Activated T-cell treated with anti-CD3 and anti-CD28 coated beads for 48 hours (primary cell): ENCODE data around the gene IL22RA1.

ENCODE experiments used
- DNase-seq: peaks from one replicate; pipeline ENCODE4 v3.0.0-alpha.2; 2020; ENCODE audit warnings: low read depth

The IL22RA1 gene

GRCh38 chr1:24167008-24167407, 24.1 kb upstream of the IL22RA1 start:
- no peak for DNase-seq

GRCh38 chr1:24165500-24165899, 22.6 kb upstream of the IL22RA1 start:
- no peak for DNase-seq

GRCh38 chr1:24164004-24164403, 21.1 kb upstream of the IL22RA1 start:
- DNase-seq: no peak

- no peak for DNase-seq
These were observed 19.3 kb upstream of the IL22RA1 start for GRCh38 chr1:24162201-24162600.

GRCh38 chr1:24161270-24161669, 18.3 kb upstream of the IL22RA1 start:
- DNase-seq: no peak

GRCh38 chr1:24159366-24159765, 16.4 kb upstream of the IL22RA1 start:
- no peak for DNase-seq

DNA sequence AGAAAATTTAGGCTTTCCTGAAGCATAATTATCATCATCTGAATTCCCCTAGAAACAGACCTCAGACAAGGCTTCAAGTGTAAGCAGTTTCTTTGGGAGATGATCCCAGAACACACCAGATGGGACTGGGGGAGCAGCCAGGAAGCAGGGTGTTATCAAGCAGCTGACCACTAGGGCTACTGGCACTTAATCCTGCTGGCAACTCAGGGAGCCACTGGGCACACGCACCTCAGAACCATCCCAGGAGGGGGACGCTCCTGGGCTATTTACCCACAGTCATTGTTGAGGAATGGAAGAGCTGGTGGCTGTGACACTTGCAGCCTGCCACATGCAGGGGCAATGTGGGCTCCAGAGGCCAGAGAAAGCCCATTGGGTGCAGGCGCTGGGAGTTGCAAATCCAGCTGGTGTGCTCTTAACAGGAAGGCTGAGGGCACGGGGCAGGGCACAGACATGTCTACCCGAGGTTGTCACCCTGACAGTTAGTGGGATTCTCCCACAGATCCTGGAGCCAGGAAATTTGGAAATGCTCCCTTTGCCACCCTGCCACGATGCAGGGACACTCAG, 15.1 kb upstream of the IL22RA1 start:
- no peak for DNase-seq

DNA sequence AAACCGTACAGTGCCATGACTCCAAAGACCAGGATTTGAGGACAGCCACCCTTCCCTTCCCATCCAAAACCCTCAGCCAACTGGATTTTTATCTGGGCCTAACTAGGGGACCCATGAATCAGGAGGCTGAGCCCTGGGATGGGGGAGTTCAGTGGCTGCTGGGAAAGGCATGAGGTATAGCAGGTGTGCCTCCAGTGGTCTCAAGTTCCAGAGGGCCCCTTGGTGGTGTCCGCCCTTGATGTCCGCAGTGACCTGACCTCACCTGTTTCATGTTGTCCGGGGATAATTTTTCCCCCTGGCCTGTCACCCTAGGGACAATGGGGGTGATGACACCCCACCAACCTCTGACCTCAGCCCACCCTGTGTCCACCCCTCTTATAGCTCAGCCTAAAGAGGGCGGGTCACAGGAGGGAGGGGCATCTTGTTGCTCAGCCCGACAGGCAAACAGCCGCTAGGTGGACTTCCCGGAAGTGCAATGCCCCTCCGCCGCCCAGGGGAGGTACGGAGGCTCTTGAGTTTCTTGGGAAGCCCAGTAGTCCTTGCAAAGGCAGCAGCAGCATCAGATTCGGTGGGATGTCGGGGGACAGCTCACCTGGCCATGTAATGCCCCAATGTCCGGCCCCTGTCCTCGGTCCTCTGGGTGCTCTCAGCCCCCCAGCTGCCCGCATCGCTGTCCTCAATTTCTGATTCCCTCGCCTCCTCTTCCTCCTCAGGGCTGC, 13.8 kb upstream of the IL22RA1 start:
- DNase-seq: no peak

DNA sequence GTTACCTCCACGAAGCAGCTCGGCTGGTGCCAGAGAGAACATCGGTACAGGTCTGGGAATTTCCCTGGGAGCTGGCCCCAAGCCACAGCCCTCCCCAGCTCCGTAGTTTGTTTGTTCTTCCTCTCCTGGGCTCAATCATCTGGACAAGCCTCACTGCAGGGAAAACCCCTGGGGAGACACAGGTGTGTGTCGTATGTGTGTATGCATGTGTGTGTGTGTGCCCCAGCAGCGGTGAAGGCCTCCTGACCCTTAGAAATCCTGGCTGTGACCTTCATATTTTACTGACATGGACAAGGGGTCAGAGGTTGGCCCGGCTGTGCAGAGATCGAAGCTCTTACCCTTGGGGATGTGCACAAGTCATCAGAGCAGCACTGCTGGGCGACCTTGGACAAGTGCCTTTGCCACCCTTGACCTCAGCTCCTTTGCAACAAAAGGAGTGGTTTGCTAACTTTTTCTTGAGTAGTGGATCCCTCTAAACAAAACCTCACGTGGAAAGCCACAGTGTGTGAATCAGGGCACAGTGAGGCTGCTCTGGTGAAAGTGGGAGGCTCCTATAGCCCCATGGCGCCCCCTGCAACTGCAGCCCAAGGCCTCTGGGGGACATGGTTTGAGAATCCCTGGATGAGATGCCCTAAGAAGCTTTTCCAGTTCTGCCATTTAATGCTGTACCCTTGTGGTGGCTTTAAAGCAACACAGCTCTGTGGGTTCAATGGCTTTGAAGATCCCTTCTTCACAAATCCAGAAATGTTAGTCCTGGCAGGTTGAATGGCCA, 12.3 kb upstream of the IL22RA1 start:
- DNase-seq: peak; percentile 6

DNA sequence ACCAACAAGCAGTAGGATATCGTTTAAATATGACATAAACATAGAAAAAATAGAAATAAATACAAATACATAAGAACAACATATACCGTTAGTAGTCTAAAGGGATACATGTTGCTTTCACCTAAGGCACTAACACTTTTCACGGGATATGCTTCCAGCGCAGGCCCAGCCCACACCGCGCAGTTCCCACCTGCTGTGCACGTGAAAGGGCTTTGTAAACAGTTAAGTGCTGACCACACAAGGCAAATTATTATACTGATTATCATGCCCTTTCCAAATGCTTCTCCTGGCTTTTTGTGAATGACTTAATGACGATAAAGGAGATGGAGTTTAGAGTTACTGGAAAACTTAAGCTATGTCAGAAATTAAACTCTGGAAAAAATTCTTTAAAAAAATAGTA, 11.3 kb upstream of the IL22RA1 start:
- DNase-seq: no peak

- DNase-seq: no peak
These were observed 9.9 kb upstream of the IL22RA1 start for GRCh38 chr1:24152631-24153494.

- no peak for DNase-seq
These were observed 8.2 kb upstream of the IL22RA1 start for GRCh38 chr1:24151175-24151533.

- DNase-seq: peak; percentile 85
These were observed 7.6 kb upstream of the IL22RA1 start for GRCh38 chr1:24150234-24151174.

DNA sequence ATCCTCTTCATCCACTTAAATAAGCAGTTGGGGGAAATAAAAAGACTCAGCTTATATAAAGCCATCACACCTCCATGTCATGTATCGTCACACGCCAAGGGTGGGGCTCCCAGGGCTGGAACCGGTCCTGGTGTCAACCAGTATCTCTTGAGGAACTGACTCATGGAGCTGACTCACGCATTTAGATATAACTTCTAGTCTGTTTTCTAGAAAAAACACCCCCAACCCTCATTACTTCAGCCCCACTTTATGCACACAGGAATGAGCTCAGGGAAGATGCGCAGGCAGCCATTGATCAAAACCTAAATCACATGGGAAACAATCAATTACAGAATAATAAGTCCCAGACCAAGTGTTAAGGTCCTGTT, 6.9 kb upstream of the IL22RA1 start:
- peak; percentile 42 for DNase-seq

DNA sequence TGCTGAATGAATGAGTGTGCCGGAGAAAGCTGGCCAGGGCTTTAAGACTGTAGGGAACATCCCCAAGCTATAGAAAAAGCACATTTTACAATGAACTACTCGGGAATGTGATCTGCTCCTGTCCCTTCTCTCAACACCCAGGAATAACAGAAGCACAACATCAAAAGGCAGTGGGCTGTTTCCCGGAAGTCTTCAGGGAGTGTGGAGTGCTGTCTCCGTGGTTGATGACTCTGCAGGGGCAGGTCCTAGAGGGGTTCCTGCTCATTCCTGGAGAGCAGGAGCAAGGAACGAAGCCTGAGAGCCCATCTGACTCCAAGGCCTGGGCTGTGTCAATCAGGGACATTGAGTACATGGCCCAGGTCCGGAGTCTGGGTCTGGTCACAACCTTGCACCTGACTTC, 4.9 kb upstream of the IL22RA1 start:
- DNase-seq: no peak

- DNase-seq: no peak
These were observed 4.3 kb upstream of the IL22RA1 start for GRCh38 chr1:24147194-24147593.

GRCh38 chr1:24141311-24141997, 1.5 kb downstream of the IL22RA1 start:
- no peak for DNase-seq

GRCh38 chr1:24140741-24141181, 2.2 kb downstream of the IL22RA1 start:
- no peak for DNase-seq

DNA sequence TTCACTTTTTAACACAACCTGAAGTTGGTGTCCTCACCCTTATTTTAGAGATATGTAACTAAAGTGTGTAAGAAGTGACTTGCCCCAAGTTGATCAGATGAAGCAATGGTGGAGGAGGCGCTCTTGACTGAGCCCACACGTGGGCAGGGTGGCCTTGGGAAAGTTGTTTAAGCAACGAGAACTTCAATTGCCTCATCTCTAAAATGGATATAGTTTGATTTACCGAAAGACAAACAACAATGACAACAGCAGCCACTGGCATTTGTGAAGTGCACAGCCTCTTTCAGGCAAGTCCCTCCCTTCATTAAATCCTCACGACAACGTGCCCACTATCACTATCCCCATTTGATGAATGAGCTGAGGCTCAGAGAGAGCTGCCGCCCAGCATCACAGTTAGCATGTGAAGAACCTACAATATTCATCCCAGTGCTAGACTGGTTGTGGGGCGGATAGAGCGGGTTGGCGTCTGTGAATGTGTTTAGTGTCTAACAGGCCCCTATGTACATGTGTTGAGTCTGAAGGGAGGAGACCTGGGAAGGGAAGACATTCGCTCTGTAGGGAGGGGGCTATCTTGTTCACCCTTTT, 3.0 kb downstream of the IL22RA1 start:
- no peak for DNase-seq

DNA sequence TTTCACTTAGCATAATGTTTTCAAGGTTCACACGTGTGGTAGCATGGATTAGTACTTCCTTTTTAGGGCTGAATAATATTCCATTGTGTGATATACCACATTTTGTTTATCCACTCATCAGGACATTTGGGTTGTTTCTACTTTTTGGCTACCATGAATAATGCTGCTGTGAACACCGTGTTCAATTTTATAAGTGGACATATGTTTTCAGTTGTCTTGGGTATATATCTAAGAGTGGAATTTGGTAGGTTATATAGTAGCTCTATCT, 3.8 kb downstream of the IL22RA1 start:
- DNase-seq: no peak
